Activated CD4-positive, alpha-beta T cell treated with anti-CD3 and anti-CD28 coated beads for 36 hours (primary cell): ENCODE results near the gene ACHE. TPM values are rescaled to one million over a fixed set of nuclear protein-coding genes. Genes with fewer than 3 reads are reported as not detected.

Source experiments
- ATAC-seq: fragments of 200-7000 bp; cut with Tn5 transposase; one replicate; pipeline ENCODE4 v1.10.0; 2021; ENCODE audit warnings: mild to moderate bottlenecking, moderate library complexity
- CTCF ChIA-PET: fragments of 350-600 bp; sonication (Branson Sonifier 250); formaldehyde crosslinking; loops from one replicate; lab custom pipeline; 2021; ENCODE audit warnings: antibody characterized with exemption; lab: Charles Lee
- POLR2A ChIA-PET: fragments of 350-600 bp; sonication (Branson Sonifier 250); formaldehyde crosslinking; loops from one replicate; lab custom pipeline; 2021; ENCODE audit warnings: antibody characterized with exemption, inconsistent platforms; lab: Charles Lee
- DNase-seq: peaks from one replicate; pipeline ENCODE4 v3.0.0-alpha.2; 2020
- H3K27ac Mint-ChIP-seq: one replicate; pipeline ENCODE4 v1.8.0; 2021; ENCODE audit warnings: mixed read lengths
- H3K27me3 Mint-ChIP-seq: one replicate; pipeline ENCODE4 v1.8.0; 2021; ENCODE audit warnings: mixed read lengths
- H3K36me3 Mint-ChIP-seq: one replicate; pipeline ENCODE4 v1.8.0; 2021; ENCODE audit warnings: low read depth, mixed read lengths
- H3K4me1 Mint-ChIP-seq: one replicate; pipeline ENCODE4 v1.8.0; 2021; ENCODE audit warnings: mixed read lengths
- H3K4me3 Mint-ChIP-seq: one replicate; pipeline ENCODE4 v1.8.0; 2021; ENCODE audit warnings: mild to moderate bottlenecking, moderate library complexity, mixed read lengths
- H3K9me3 Mint-ChIP-seq: one replicate; pipeline ENCODE4 v1.8.0; 2021; ENCODE audit warnings: low read depth, mixed read lengths
- intact Hi-C, 2 experiments: fragments of 100-400 bp; cut with DNase I in 1 of 2; cut with micrococcal nuclease in 1 of 2; formaldehyde crosslinking; loops; one replicate each; pipeline versions ENCODE4 v1.14.2 to v1.15.1; 2022 to 2024; cut with DNase I, micrococcal nuclease
- total RNA-seq, 2 experiments: library from RNA; stranded (reverse); gene quantifications; one replicate each; pipeline ENCODE4 v1.2.3, GENCODE V29; 2021

The ACHE gene
- total RNA-seq, 2 experiments from 2014 or later, result 0.09 TPM; not detected in 1

DNA sequence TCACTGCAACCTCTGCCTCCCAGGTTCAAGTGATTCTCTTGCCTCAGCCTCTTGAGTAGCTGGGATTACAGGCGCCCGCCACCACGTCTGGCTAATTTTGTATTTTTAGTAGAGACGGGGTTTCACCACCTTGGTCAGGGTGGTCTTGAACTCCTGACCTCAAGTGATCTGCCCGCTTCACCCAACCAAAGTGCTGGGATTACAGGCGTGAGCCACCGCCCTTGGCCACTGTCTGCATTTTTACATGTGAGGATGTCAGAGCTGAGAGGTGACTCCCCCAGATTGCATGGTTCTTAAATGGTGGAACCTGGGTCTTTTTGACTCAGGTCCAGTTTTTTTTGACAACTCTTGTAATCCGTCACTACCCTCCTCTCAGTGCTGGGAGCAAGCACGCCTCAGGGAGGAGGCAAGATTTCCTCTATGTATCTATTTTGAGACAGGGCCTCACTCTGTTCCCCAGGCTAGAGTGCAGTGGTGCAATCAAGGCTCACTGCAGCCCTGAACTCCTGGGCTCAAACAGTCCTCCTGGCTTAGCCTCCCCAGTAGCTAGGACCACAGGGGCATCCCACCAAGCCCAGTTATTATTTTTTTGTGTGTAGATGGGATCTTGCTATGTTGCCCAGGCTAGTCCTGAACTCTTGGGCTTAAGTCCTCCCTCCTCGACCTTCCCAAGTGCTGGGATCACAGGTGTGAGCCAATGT, 21.9 kb downstream of the ACHE start:
- peaks cover 63% of the 10 kb centered on the region for H3K36me3 Mint-ChIP-seq
- no peaks in the 10 kb centered on the region for H3K9me3 Mint-ChIP-seq
- no peaks in the 10 kb centered on the region for H3K27me3 Mint-ChIP-seq
- DNase-seq, result no peak
- intact Hi-C loops, result loop anchor here (1.0 to 10.0 kb wide), 4 partner anchors 166 to 1559 kb away; partner anchors contain the start of genes AP1S1 (in 1 of the 2), COPS6 (in 1 of the 2), ORAI2 (in 1 of the 2) and POP7 (in 1 of the 2)
- H3K4me3 Mint-ChIP-seq, result peak overlapping the region; percentile 99
- ChIA-PET CTCF (interaction anchor here (0.7 kb wide), 1 partner anchor 181 kb away, joined by 3 read pairs; no protein-coding TSS in a partner anchor), POLR2A (interaction anchor here (1.0 kb wide), 1 partner anchor 16 kb away, joined by 3 read pairs; the partner anchor contains the start of gene UFSP1)
- H3K4me1 Mint-ChIP-seq, result peaks cover 38% of the 10 kb centered on the region
- ATAC-seq, result no peak
- peak overlapping the region; percentile 99 for H3K27ac Mint-ChIP-seq

DNA sequence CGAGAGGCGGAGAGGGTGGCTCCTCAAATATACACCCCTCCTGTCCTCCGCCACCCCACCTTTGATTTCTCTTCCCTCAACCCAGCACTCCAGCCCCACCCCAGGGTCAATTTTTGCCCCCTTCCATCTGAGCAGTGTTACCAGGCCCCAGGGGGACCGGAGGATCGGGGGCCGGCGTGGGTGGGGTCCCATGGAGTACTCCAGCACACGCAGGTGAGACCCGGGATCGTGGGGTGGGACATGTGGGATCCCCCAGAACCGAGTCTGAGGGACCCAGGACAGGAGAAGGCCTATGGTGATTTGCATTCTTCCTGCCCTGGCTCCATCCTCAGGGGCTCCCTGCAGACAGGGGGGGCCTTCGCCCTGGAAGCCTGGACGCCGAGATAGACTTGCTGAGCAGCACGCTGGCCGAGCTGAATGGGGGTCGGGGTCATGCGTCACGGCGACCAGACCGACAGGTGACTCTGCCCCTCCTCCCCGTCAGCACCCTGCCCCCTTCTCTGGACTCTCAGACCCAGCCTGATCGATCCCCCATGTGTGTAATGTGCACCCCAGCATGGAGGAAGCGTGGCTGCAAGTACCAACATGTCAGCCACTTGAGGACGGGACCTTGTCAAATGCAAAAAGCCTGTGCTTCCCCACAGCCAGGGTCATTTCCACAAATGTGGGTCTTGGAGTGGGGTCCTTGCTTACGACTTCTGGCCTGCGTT, 27.8 kb downstream of the ACHE start:
- Mint-ChIP-seq H3K4me1 (peaks cover 22% of the 10 kb centered on the region), H3K27ac (peak overlapping the region; percentile 76), H3K36me3 (peaks cover 17% of the 10 kb centered on the region), H3K4me3 (peak overlapping the region; percentile 90), H3K9me3 (no peaks in the 10 kb centered on the region), H3K27me3 (no peaks in the 10 kb centered on the region)
- CTCF ChIA-PET, result no interaction called here
- no peak for DNase-seq
- intact Hi-C loops, result loop anchor here in 1 of 2 experiments (1.0 to 2.0 kb wide), 2 partner anchors 16 to 439 kb away; partner anchors contain the start of genes MEPCE, SLC12A9 and ZCWPW1
- POLR2A ChIA-PET, result no interaction called here
- ATAC-seq, result no peak

DNA sequence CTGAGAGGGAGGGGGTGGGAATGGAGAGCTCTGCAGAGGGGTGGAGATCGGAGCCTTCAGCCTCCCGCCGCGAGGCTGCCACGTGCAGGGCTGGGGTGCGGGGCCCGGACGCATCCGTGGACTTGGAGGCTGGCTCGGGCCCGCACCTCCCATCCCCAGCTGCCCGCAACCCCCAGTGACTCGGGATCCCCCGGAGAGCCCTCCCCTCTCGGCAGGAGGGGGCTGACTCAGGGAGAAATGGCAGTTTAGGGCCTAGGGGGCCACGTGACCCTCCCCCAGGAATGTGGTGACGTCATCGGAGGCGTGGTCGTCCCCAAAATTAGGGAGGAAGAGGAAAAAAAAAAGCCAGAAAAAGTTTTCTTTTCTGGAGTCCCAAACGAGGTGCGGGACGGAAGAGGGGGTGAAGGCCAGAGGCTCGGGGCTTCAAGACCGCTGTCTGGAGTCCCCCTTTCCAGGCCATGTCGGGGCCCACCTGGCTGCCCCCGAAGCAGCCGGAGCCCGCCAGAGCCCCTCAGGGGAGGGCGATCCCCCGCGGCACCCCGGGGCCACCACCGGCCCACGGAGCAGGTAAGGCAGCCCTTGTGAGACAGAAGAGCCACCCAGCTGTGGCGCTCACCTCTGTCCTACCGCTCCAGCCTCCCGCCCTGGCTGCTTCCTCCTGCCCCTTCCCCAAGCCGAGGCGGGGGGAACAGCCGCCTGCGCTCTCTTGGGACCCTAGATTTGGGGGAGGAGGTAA, 28.5 kb downstream of the ACHE start, which contains the start of gene TRIP6:
Gene TRIP6 (plus strand): TSS at position 348 of the 736 bp plus-strand sequence. CDS start 111 bp downstream, at position 459.
- Mint-ChIP-seq H3K27ac (peak within 1 kb of the TSS; percentile 92), H3K4me3 (peak within 1 kb of the TSS; percentile 90), H3K27me3 (no peaks in the 10 kb centered on the region), H3K4me1 (peaks cover 22% of the 10 kb centered on the region), H3K36me3 (peaks cover 20% of the 10 kb centered on the region), H3K9me3 (no peaks in the 10 kb centered on the region)
- CTCF ChIA-PET, result no interaction called here
- intact Hi-C loops, result loop anchor here in 1 of 2 experiments (1.0 to 2.0 kb wide), 2 partner anchors 15 to 438 kb away; partner anchors contain the start of genes MEPCE, SLC12A9 and ZCWPW1
- DNase-seq, result peak; percentile 84
- peak; percentile 68 for ATAC-seq
- POLR2A ChIA-PET, result interaction anchor here (0.6 to 1.1 kb wide), 2 partner anchors 8 to 15 kb away, joined by 3 read pairs; partner anchors contain the start of genes SLC12A9 and SRRT

GRCh38 chr7:100866729-100867039, 29.0 kb downstream of the ACHE start:
- ChIA-PET POLR2A (interaction anchor here (0.6 to 1.1 kb wide), 2 partner anchors 8 to 14 kb away, joined by 3 read pairs; partner anchors contain the start of genes SLC12A9 and SRRT), CTCF (no interaction called here)
- no peak for DNase-seq
- ATAC-seq, result no peak
- Mint-ChIP-seq H3K4me1 (peaks cover 22% of the 10 kb centered on the region), H3K9me3 (no peaks in the 10 kb centered on the region), H3K4me3 (peak overlapping the region; percentile 90), H3K27ac (peak overlapping the region; percentile 92), H3K27me3 (no peaks in the 10 kb centered on the region), H3K36me3 (peaks cover 20% of the 10 kb centered on the region)
- intact Hi-C loops, result loop anchor here in 1 of 2 experiments (1.0 to 2.0 kb wide), 2 partner anchors 14 to 438 kb away; partner anchors contain the start of genes MEPCE, SLC12A9 and ZCWPW1

DNA sequence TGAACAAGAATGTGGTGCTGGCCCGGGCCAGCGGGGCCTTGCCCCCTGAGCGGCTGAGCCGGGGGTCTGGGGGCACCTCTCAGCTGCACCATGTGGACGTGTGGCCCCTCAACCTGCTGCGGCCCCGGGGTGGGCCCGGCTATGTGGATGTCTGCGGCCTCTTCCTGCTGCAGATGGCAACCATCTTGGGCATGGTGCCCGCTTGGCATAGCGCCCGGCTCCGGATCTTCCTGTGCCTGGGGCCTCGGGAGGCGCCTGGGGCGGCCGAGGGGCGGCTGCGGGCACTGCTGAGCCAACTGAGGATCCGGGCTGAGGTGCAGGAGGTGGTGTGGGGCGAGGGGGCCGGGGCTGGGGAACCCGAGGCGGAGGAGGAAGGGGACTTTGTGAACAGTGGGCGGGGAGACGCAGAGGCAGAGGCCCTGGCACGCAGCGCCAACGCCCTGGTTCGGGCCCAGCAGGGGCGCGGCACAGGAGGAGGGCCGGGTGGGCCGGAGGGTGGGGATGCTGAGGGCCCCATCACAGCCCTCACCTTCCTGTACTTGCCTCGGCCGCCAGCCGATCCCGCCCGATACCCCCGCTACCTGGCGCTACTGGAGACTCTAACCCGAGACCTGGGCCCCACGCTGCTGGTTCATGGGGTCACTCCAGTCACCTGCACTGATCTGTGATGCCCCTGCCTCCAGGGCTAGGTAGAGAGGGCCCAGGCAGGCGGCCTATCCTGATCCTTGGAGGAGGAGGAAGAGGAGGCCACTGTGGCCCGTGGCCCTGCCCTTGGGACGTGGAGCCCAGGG, 29.6 kb downstream of the ACHE start:
- H3K27me3 Mint-ChIP-seq, result no peaks in the 10 kb centered on the region
- ChIA-PET CTCF (no interaction called here), POLR2A (interaction anchor here (1.1 kb wide), 1 partner anchor 14 kb away, joined by 3 read pairs; the partner anchor contains the start of gene SLC12A9)
- H3K27ac Mint-ChIP-seq, result peak overlapping the region; percentile 92
- intact Hi-C loops, result loop anchor here in 1 of 2 experiments (2.0 kb wide), 1 partner anchor 437 kb away; the partner anchor contains the start of genes MEPCE and ZCWPW1
- peak; percentile 47 for ATAC-seq
- no peaks in the 10 kb centered on the region for H3K9me3 Mint-ChIP-seq
- H3K4me3 Mint-ChIP-seq, result peak overlapping the region; percentile 90
- DNase-seq, result peak; percentile 62
- H3K36me3 Mint-ChIP-seq, result peaks cover 16% of the 10 kb centered on the region
- H3K4me1 Mint-ChIP-seq, result peaks cover 22% of the 10 kb centered on the region

DNA sequence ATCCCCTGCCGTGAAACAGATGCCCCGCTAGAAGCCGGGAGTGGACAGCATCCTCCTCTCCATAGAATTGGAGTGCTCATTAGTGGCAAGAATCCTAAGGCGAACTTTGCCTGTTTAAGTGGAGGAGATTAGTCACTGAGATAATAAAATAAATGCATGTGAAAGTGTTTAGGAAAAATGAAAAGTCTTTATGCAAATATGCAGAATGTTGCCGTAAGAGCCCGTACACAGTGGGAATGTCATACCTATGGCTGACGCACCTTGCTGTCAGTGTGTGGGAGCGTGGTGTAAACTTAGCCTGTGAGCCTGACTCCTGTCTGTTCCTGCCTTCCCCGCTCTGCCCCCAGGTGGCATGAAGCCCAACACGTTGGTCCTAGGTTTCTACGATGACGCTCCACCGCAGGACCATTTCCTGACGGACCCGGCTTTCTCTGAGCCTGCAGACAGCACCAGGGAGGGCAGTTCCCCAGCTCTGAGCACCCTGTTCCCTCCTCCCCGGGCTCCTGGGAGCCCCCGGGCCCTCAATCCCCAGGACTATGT, 30.2 kb downstream of the ACHE start:
- POLR2A ChIA-PET, result no interaction called here
- intact Hi-C loops, result no loop called here
- no peaks in the 10 kb centered on the region for H3K9me3 Mint-ChIP-seq
- H3K36me3 Mint-ChIP-seq, result peaks cover 20% of the 10 kb centered on the region
- no peak for ATAC-seq
- H3K4me1 Mint-ChIP-seq, result peaks cover 20% of the 10 kb centered on the region
- CTCF ChIA-PET, result interaction anchor here (0.6 to 1.0 kb wide), 2 partner anchors 12 to 247 kb away, joined by 3 read pairs; no protein-coding TSS in a partner anchor
- H3K27ac Mint-ChIP-seq, result no peak overlapping the region
- H3K4me3 Mint-ChIP-seq, result peak overlapping the region; percentile 90
- no peak for DNase-seq
- no peaks in the 10 kb centered on the region for H3K27me3 Mint-ChIP-seq

DNA sequence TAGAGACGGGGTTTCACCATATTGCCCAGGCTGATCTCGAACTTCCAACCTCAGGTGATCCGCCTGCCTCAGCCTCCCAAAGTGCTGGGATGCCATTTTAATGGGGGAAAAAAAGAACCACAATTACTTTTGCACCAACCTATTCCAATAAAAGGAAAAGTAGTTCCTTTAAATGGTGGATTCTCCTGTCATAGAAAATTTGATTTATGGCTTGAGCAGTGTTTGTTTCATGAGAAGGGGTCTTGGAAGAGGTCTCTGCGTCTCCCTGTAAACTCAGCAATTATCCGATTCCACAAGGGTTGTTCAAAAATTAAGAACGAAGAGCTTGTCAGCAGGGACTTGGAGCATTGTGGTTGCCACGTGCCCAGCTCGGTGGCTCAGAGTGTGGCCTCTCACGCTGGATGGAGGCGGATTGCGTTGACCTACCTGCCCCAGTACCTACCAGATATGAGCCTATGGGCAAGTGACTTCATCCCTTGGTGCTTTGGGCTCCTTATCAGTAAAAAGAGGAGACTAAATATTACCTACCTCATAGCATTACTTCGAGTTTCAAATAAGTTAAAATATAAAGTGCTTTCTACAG, 31.3 kb downstream of the ACHE start:
- ChIA-PET POLR2A (no interaction called here), CTCF (interaction anchor here (0.8 to 1.0 kb wide), 2 partner anchors 11 to 14 kb away, joined by 3 read pairs; no protein-coding TSS in a partner anchor)
- DNase-seq (no peak), ATAC-seq (no peak)
- Mint-ChIP-seq H3K27me3 (no peaks in the 10 kb centered on the region), H3K4me3 (no peak overlapping the region), H3K9me3 (no peaks in the 10 kb centered on the region), H3K36me3 (peaks cover 24% of the 10 kb centered on the region), H3K4me1 (peaks cover 19% of the 10 kb centered on the region), H3K27ac (no peak overlapping the region)
- intact Hi-C loops, result no loop called here

DNA sequence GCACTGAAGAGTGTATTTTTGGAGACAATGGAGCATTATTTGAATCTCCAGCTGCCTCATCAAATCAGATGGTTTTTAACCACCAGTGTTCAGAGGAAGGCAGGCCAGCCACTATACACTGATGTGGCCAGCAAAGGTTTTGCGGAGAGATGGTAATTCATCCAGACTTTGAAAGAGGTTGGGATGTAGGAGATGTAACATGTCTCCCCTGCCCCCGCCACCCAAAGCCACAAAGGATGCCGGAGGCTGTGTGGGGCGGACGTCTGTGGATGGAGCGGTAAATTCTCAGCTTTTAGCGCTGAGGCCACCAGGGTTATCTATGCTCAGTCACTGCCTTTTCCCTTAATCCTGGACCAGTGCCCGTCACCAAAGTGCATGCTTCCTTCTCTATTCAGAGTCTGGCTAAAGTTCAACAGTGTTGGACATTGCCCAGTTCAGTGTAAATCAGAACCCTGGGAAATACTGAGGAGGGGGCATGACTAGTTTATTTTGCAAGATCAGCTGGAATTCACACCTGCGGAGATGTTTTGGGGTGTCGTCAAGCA, 32.2 kb downstream of the ACHE start:
- intact Hi-C loops, result no loop called here
- POLR2A ChIA-PET, result no interaction called here
- CTCF ChIA-PET, result interaction anchor here (0.8 kb wide), 1 partner anchor 13 kb away, joined by 3 read pairs; no protein-coding TSS in a partner anchor
- no peaks in the 10 kb centered on the region for H3K9me3 Mint-ChIP-seq
- DNase-seq (no peak), ATAC-seq (no peak)
- no peaks in the 10 kb centered on the region for H3K27me3 Mint-ChIP-seq
- H3K27ac Mint-ChIP-seq, result no peak overlapping the region
- H3K4me3 Mint-ChIP-seq, result no peak overlapping the region
- H3K4me1 Mint-ChIP-seq, result peaks cover 19% of the 10 kb centered on the region
- H3K36me3 Mint-ChIP-seq, result peaks cover 28% of the 10 kb centered on the region

- H3K36me3 Mint-ChIP-seq, result peaks cover 26% of the 10 kb centered on the region
- H3K27me3 Mint-ChIP-seq, result no peaks in the 10 kb centered on the region
- DNase-seq (no peak), ATAC-seq (no peak)
- peaks cover 7% of the 10 kb centered on the region for H3K4me1 Mint-ChIP-seq
- H3K9me3 Mint-ChIP-seq, result no peaks in the 10 kb centered on the region
- intact Hi-C loops, result no loop called here
- POLR2A ChIA-PET, result no interaction called here
- no peak overlapping the region for H3K4me3 Mint-ChIP-seq
- H3K27ac Mint-ChIP-seq, result no peak overlapping the region
- CTCF ChIA-PET, result interaction anchor here (0.6 kb wide), 1 partner anchor 60 kb away, joined by 3 read pairs; no protein-coding TSS in a partner anchor
Measured at GRCh38 chr7:100861616-100861985, 34.1 kb downstream of the ACHE start.
